ENCODE data around the gene PPL. TPM values are rescaled to one million over a fixed set of nuclear protein-coding genes. Genes with fewer than 3 reads are reported as not detected.
"Not testable (repeated sequence)": the region's sequence is repeated elsewhere in the genome, so short reads cannot be mapped to it uniquely, and the experiment has no call there.

PPL gene
- total RNA-seq, 1 donor from 2014 or later: not detected

DNA sequence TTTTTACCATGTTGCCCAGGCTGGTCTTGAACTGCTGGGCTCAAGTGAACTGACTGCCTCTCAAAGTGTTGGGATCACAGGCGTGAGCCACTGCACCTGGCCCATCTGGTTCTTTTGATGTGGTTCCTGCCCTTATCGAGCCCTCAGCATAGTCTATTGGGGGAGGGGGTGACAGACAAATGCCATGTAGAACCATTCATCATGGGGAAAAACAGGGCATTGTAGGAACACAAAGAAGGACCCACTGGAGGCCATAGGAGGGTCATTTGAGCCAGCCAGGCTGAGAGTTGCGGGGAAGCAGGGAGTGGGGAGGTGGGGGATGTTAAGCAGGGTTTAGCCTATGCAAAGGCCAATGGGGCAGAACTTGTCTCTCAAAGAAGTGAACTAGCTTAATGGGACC is 33.1 kb upstream of the PPL start:
- Mint-ChIP-seq H3K27ac (no peak overlapping the region), H3K4me3 (ENCODE audit: low read depth) (no peak overlapping the region), H3K9me3 (peaks cover 7% of the 10 kb centered on the region), H3K36me3 (ENCODE audit: low read depth) (no peaks in the 10 kb centered on the region), H3K27me3 (ENCODE audit: low read depth) (no peaks in the 10 kb centered on the region), H3K4me1 (ENCODE audit: low read depth) (peaks cover 6% of the 10 kb centered on the region)
- DNase-seq (ENCODE audit: low spot score): no peak
- intact Hi-C loops (cut with micrococcal nuclease): no loop called here

- Mint-ChIP-seq H3K36me3 (ENCODE audit: low read depth) (no peaks in the 10 kb centered on the region), H3K4me1 (ENCODE audit: low read depth) (peaks cover 6% of the 10 kb centered on the region), H3K4me3 (ENCODE audit: low read depth) (no peak overlapping the region), H3K9me3 (peaks cover 7% of the 10 kb centered on the region), H3K27ac (no peak overlapping the region), H3K27me3 (ENCODE audit: low read depth) (no peaks in the 10 kb centered on the region)
- intact Hi-C loops (cut with micrococcal nuclease): no loop called here
- DNase-seq (ENCODE audit: low spot score): no peak
These were observed 32.0 kb upstream of the PPL start for GRCh38 chr16:4968879-4969483.

- H3K4me3 Mint-ChIP-seq (ENCODE audit: low read depth); intact Hi-C loops (cut with micrococcal nuclease); DNase-seq (ENCODE audit: low spot score); H3K27ac Mint-ChIP-seq; H3K36me3 Mint-ChIP-seq (ENCODE audit: low read depth); H3K27me3 Mint-ChIP-seq (ENCODE audit: low read depth); H3K4me1 Mint-ChIP-seq (ENCODE audit: low read depth); H3K9me3 Mint-ChIP-seq: not testable (repeated sequence)
These were observed 31.3 kb upstream of the PPL start for GRCh38 chr16:4968278-4968677.

GRCh38 chr16:4966736-4967453 is 29.9 kb upstream of the PPL start:
- Mint-ChIP-seq H3K9me3 (no peaks in the 10 kb centered on the region), H3K4me1 (ENCODE audit: low read depth) (no peaks in the 10 kb centered on the region), H3K27me3 (ENCODE audit: low read depth) (no peaks in the 10 kb centered on the region), H3K4me3 (ENCODE audit: low read depth) (no peak overlapping the region), H3K36me3 (ENCODE audit: low read depth) (no peaks in the 10 kb centered on the region), H3K27ac (no peak overlapping the region)
- intact Hi-C loops (cut with micrococcal nuclease): no loop called here
- DNase-seq (ENCODE audit: low spot score): no peak

- H3K4me3 Mint-ChIP-seq (ENCODE audit: low read depth); intact Hi-C loops (cut with micrococcal nuclease); H3K27ac Mint-ChIP-seq; DNase-seq (ENCODE audit: low spot score); H3K27me3 Mint-ChIP-seq (ENCODE audit: low read depth); H3K9me3 Mint-ChIP-seq; H3K36me3 Mint-ChIP-seq (ENCODE audit: low read depth); H3K4me1 Mint-ChIP-seq (ENCODE audit: low read depth): not testable (repeated sequence)
These were observed 26.6 kb upstream of the PPL start for GRCh38 chr16:4963527-4963926.

DNA sequence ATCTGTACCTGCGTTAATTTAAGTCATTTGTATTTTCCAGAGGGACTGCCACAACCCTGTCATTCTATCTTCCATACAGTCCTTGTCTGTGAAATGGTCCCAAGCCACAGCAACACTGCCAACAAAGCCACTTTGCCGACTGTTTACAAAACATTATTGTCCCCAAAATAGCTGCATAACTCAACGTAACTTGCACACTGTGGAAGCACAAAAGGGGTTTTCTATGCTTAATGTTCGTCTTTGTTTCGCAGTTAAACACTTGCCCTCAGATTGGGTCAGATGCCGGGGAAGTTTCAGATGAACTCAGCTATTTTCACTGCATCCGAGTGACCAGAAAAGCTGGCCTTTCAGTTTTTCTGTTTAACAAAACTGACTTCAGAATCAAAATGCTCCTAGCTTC is 25.8 kb upstream of the PPL start:
- Mint-ChIP-seq H3K36me3 (ENCODE audit: low read depth) (no peaks in the 10 kb centered on the region), H3K27ac (no peak overlapping the region), H3K4me1 (ENCODE audit: low read depth) (peaks cover 1% of the 10 kb centered on the region), H3K4me3 (ENCODE audit: low read depth) (no peak overlapping the region), H3K9me3 (no peaks in the 10 kb centered on the region), H3K27me3 (ENCODE audit: low read depth) (peaks cover 4% of the 10 kb centered on the region)
- no peak for DNase-seq (ENCODE audit: low spot score)
- intact Hi-C loops (cut with micrococcal nuclease): no loop called here

GRCh38 chr16:4960579-4960978 is 23.6 kb upstream of the PPL start:
- Mint-ChIP-seq H3K4me3 (ENCODE audit: low read depth) (no peak overlapping the region), H3K4me1 (ENCODE audit: low read depth) (peaks cover 13% of the 10 kb centered on the region), H3K36me3 (ENCODE audit: low read depth) (no peaks in the 10 kb centered on the region), H3K27me3 (ENCODE audit: low read depth) (peaks cover 13% of the 10 kb centered on the region), H3K27ac (no peak overlapping the region), H3K9me3 (no peaks in the 10 kb centered on the region)
- intact Hi-C loops (cut with micrococcal nuclease): no loop called here
- DNase-seq (ENCODE audit: low spot score): no peak

GRCh38 chr16:4958510-4959438 is 21.8 kb upstream of the PPL start:
- H3K27me3 Mint-ChIP-seq (ENCODE audit: low read depth): peaks cover 13% of the 10 kb centered on the region
- intact Hi-C loops (cut with micrococcal nuclease): loop anchor here (1.0 to 10.0 kb wide), 4 partner anchors 111 to 342 kb away; partner anchors contain the start of genes ANKS3, DNAAF8, GLYR1 and UBN1
- no peak overlapping the region for H3K27ac Mint-ChIP-seq
- H3K9me3 Mint-ChIP-seq: no peaks in the 10 kb centered on the region
- no peak for DNase-seq (ENCODE audit: low spot score)
- H3K36me3 Mint-ChIP-seq (ENCODE audit: low read depth): no peaks in the 10 kb centered on the region
- H3K4me1 Mint-ChIP-seq (ENCODE audit: low read depth): peaks cover 13% of the 10 kb centered on the region
- no peak overlapping the region for H3K4me3 Mint-ChIP-seq (ENCODE audit: low read depth)

GRCh38 chr16:4957720-4958509 is 21.0 kb upstream of the PPL start, which contains the start of gene SEC14L5:
Gene SEC14L5 (plus strand): TSS chr16:4958330. CDS start chr16:4959324, 994 bp downstream.
- Mint-ChIP-seq H3K27ac (no peak within 1 kb of the TSS), H3K9me3 (no peaks in the 10 kb centered on the region), H3K4me3 (ENCODE audit: low read depth) (peak within 1 kb of the TSS; percentile 82), H3K36me3 (ENCODE audit: low read depth) (no peaks in the 10 kb centered on the region), H3K4me1 (ENCODE audit: low read depth) (peaks cover 13% of the 10 kb centered on the region), H3K27me3 (ENCODE audit: low read depth) (peaks cover 13% of the 10 kb centered on the region)
- DNase-seq (ENCODE audit: low spot score): peak; percentile 89
- intact Hi-C loops (cut with micrococcal nuclease): loop anchor here (1.0 to 10.0 kb wide), 4 partner anchors 111 to 342 kb away; partner anchors contain the start of genes ANKS3, DNAAF8, GLYR1 and UBN1

DNA sequence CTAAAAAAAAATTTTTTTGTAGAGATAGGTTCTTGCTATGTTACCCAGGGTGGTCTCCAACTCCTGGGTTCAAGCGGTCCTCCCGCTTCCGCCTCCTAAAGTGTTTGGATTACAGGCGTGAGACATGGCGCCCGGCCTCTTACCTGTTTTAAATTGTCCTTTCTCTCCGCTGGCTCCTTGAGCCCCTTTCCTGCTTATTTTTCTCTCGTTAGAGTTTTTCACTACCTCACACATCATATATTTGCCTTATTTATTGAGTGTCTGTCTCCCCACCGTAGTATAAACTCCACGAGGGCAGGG is 20.4 kb upstream of the PPL start:
- H3K4me1 Mint-ChIP-seq (ENCODE audit: low read depth): peaks cover 13% of the 10 kb centered on the region
- H3K27ac Mint-ChIP-seq: no peak overlapping the region
- no peaks in the 10 kb centered on the region for H3K9me3 Mint-ChIP-seq
- intact Hi-C loops (cut with micrococcal nuclease): loop anchor here (5.0 to 10.0 kb wide), 3 partner anchors 110 to 223 kb away; partner anchors contain the start of genes ANKS3, DNAAF8, GLYR1 and UBN1
- peaks cover 13% of the 10 kb centered on the region for H3K27me3 Mint-ChIP-seq (ENCODE audit: low read depth)
- H3K4me3 Mint-ChIP-seq (ENCODE audit: low read depth): peak overlapping the region; percentile 82
- no peaks in the 10 kb centered on the region for H3K36me3 Mint-ChIP-seq (ENCODE audit: low read depth)
- DNase-seq (ENCODE audit: low spot score): no peak

DNA sequence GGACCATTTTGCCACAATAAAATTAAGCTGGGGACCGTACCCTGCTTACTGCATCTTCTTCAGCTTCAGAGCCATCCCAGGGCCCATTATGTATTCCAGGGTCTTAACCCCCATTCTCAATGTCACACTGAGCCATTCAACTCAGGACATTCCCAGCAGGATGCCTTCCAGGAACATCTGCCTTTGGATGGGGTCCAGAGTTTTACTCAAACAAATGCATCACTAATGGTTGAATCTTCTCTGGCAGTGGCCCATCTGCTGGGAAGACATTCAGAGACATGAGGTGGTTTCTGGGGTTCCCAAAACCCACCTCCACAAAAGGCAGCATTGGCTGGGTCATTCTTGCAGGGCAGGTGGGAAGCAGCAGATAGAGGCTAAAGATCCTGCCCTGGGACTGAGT is 17.8 kb upstream of the PPL start:
- H3K4me3 Mint-ChIP-seq (ENCODE audit: low read depth): no peak overlapping the region
- H3K9me3 Mint-ChIP-seq: no peaks in the 10 kb centered on the region
- peaks cover 13% of the 10 kb centered on the region for H3K4me1 Mint-ChIP-seq (ENCODE audit: low read depth)
- H3K27me3 Mint-ChIP-seq (ENCODE audit: low read depth): peaks cover 13% of the 10 kb centered on the region
- no peak overlapping the region for H3K27ac Mint-ChIP-seq
- H3K36me3 Mint-ChIP-seq (ENCODE audit: low read depth): no peaks in the 10 kb centered on the region
- intact Hi-C loops (cut with micrococcal nuclease): loop anchor here (5.0 to 10.0 kb wide), 3 partner anchors 107 to 220 kb away; partner anchors contain the start of genes ANKS3, DNAAF8, GLYR1 and UBN1
- DNase-seq (ENCODE audit: low spot score): no peak

DNA sequence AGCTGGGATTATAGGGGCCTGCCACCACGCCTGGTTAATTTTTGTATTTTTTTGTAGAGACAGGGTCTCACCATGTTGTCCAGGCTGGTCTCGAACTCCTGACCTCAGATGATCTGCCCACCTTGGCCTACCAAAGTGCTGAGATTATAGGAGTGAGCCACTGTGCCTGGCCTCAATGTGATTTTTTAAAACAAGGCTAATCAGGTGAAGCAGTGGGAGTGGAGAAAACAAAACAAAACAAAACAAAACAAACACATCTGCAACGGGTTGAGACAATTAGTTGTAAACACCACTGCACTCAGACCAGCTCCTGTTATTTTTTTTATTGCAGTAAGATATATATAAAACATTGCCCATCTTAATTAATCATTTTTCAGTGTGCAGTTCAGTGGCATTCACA is 14.6 kb upstream of the PPL start:
- not testable (repeated sequence) for H3K27ac Mint-ChIP-seq; DNase-seq (ENCODE audit: low spot score); H3K9me3 Mint-ChIP-seq; H3K4me3 Mint-ChIP-seq (ENCODE audit: low read depth); H3K36me3 Mint-ChIP-seq (ENCODE audit: low read depth); H3K4me1 Mint-ChIP-seq (ENCODE audit: low read depth); H3K27me3 Mint-ChIP-seq (ENCODE audit: low read depth)
- intact Hi-C loops (cut with micrococcal nuclease): loop anchor here (10.0 kb wide), 1 partner anchor 217 kb away; the partner anchor contains the start of genes ANKS3 and DNAAF8

Data from activated T-helper 2 cell treated with anti-CD3 and anti-CD28 coated beads, Interferon-gamma antibody, Interleukin-2, Interleukin-4, amounts not matched to agents 10 μg/mL and 5 μg/mL and 100 μg/mL, durations not matched to agents 14 hours and 24 hours and 36 hours (primary cell).